Measurements from ENCODE around the gene LRRD1.

LRRD1 gene

GRCh38 chr7:92161271-92161670 lies 17.7 kb downstream of the LRRD1 start:
- DNase-seq = no peak
- Histone ChIP-seq H3K4me3 (ENCODE audit: low read depth, low read length) (no peak overlapping the region), H3K27ac (no peak overlapping the region), H3K27me3 (replicated peaks) (no peaks in the 10 kb centered on the region), H3K36me3 (replicated peaks) (no peaks in the 10 kb centered on the region)
- no peak for TF ChIP-seq CTCF (IDR thresholded peaks at IDR 0.05; ENCODE audit: low read depth, low read length, missing control alignments)
- in situ Hi-C loops (cut with HindIII; ENCODE audit: low pct_ligation_motif_present, low sequenced_read_pairs) = no loop called here

- H3K4me3 ChIP-seq (ENCODE audit: low read depth, low read length) = no peak overlapping the region
- TF ChIP-seq CTCF (IDR thresholded peaks at IDR 0.05; ENCODE audit: low read depth, low read length, missing control alignments) = no peak
- H3K36me3 ChIP-seq (replicated peaks) = no peaks in the 10 kb centered on the region
- H3K27me3 ChIP-seq (replicated peaks) = no peaks in the 10 kb centered on the region
- peak overlapping the region; percentile 13 for H3K27ac ChIP-seq
- in situ Hi-C loops (cut with HindIII; ENCODE audit: low pct_ligation_motif_present, low sequenced_read_pairs) = no loop called here
- peak; percentile 65 for DNase-seq
Observed at GRCh38 chr7:92158660-92159575, 20.0 kb downstream of the LRRD1 start.

GRCh38 chr7:92156990-92157389 lies 22.0 kb downstream of the LRRD1 start:
- no peak for DNase-seq
- in situ Hi-C loops (cut with HindIII; ENCODE audit: low pct_ligation_motif_present, low sequenced_read_pairs) = no loop called here
- H3K36me3 ChIP-seq (replicated peaks) = no peaks in the 10 kb centered on the region
- no peak overlapping the region for H3K4me3 ChIP-seq (ENCODE audit: low read depth, low read length)
- no peak overlapping the region for H3K27ac ChIP-seq
- no peaks in the 10 kb centered on the region for H3K27me3 ChIP-seq (replicated peaks)
- TF ChIP-seq CTCF (IDR thresholded peaks at IDR 0.05; ENCODE audit: low read depth, low read length, missing control alignments) = no peak

- Histone ChIP-seq H3K36me3 (replicated peaks) (no peaks in the 10 kb centered on the region), H3K27me3 (replicated peaks) (no peaks in the 10 kb centered on the region), H3K27ac (no peak overlapping the region), H3K4me3 (ENCODE audit: low read depth, low read length) (no peak overlapping the region)
- in situ Hi-C loops (cut with HindIII; ENCODE audit: low pct_ligation_motif_present, low sequenced_read_pairs) = no loop called here
- no peak for DNase-seq
- TF ChIP-seq CTCF (IDR thresholded peaks at IDR 0.05; ENCODE audit: low read depth, low read length, missing control alignments) = no peak
Observed at GRCh38 chr7:92155108-92155739, 23.7 kb downstream of the LRRD1 start.

- in situ Hi-C loops (cut with HindIII; ENCODE audit: low pct_ligation_motif_present, low sequenced_read_pairs) = no loop called here
- Histone ChIP-seq H3K4me3 (ENCODE audit: low read depth, low read length) (no peak overlapping the region), H3K27ac (no peak overlapping the region), H3K27me3 (replicated peaks) (no peaks in the 10 kb centered on the region), H3K36me3 (replicated peaks) (no peaks in the 10 kb centered on the region)
- no peak for TF ChIP-seq CTCF (IDR thresholded peaks at IDR 0.05; ENCODE audit: low read depth, low read length, missing control alignments)
- no peak for DNase-seq
Observed at GRCh38 chr7:92150450-92151017, 28.4 kb downstream of the LRRD1 start.

Data from brain microvascular endothelial cell (primary cell).